Progenitor cell of endocrine pancreas (in vitro differentiated cells): ENCODE data around the gene ATOH1. TPM values are rescaled to one million over a fixed set of nuclear protein-coding genes. Genes with fewer than 3 reads are reported as not detected.

Experiments used
- DNase-seq: peaks from one replicate; pipeline ENCODE4 v3.0.0; 2021; ENCODE audit warnings: low spot score; ENCODE audit not compliant: unreplicated experiment
- H3K27ac Mint-ChIP-seq: 2 replicates; pipeline ENCODE4 v1.8.0; 2021; ENCODE audit warnings: mild to moderate bottlenecking, moderate library complexity, mixed read lengths
- H3K27me3 Mint-ChIP-seq: 2 replicates; pipeline ENCODE4 v1.8.0; 2021; ENCODE audit warnings: mixed read lengths
- H3K36me3 Mint-ChIP-seq: 2 replicates; pipeline ENCODE4 v1.8.0; 2022; ENCODE audit warnings: mixed read lengths; ENCODE audit not compliant: insufficient read depth
- H3K4me1 Mint-ChIP-seq: 2 replicates; pipeline ENCODE4 v1.8.0; 2021; ENCODE audit warnings: low read depth, mixed read lengths
- H3K4me3 Mint-ChIP-seq: 2 replicates; pipeline ENCODE4 v1.8.0; 2021; ENCODE audit warnings: low read depth, mild to moderate bottlenecking, moderate library complexity, mixed read lengths
- H3K9me3 Mint-ChIP-seq: 2 replicates; pipeline ENCODE4 v1.8.0; 2021; ENCODE audit warnings: low read depth, mixed read lengths
- CTCF ChIP-seq: fragments of 200-600 bp; sonication (generic); IDR thresholded peaks from one replicate; pipeline ENCODE4 v1.5.0; 2021; ENCODE audit warnings: antibody characterized with exemption, mild to moderate bottlenecking; ENCODE audit not compliant: unreplicated experiment
- total RNA-seq: library from RNA; stranded (reverse); gene quantifications from 2 replicates; pipeline ENCODE4 v1.2.1, GENCODE V29; 2021

Gene ATOH1
- total RNA-seq, 1 donor from 2014 or later = not detected

DNA sequence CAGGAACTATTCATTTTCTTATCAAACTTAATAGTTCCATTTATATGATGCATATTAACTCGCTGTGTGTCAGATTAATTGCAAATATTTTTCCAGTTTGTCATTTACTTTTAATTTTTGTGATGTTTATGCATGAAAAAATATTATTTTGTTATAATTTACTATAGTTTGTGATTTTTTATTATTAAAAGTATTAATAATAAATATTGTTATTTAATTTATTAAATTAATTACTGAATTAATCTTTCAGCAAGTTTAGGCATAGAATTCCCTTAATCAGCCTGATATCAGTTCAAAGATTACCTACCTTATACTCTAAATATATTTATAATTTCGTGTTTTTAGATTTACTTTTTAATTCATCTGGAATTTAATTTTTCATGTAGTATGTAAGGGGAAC, 15.5 kb upstream of the ATOH1 start:
- TF ChIP-seq CTCF = no peak
- Mint-ChIP-seq H3K27ac (no peak overlapping the region), H3K4me3 (no peak overlapping the region), H3K9me3 (no peaks in the 10 kb centered on the region), H3K4me1 (no peaks in the 10 kb centered on the region), H3K27me3 (peaks cover 16% of the 10 kb centered on the region), H3K36me3 (no peaks in the 10 kb centered on the region)
- DNase-seq = no peak

DNA sequence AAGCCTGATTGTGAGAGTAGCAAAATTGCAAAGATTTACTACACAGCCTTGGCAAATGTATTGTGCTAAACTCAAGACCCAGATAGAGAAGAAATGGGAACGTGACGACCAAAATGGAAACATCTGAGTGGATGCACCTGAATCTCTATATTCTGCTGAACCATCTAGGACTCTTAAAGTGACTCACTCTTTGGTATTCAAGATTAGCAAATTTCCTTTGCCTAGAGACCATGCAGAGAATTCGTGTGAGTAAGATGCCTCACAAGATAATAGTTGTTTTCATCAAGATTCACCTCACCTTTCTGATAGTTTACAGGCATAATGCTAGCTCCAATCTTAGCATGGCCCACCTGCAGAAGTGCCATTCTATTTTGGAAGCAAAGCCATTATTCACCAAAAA, 14.4 kb upstream of the ATOH1 start:
- Mint-ChIP-seq H3K27ac (no peak overlapping the region), H3K9me3 (no peaks in the 10 kb centered on the region), H3K4me3 (no peak overlapping the region), H3K27me3 (peaks cover 21% of the 10 kb centered on the region), H3K4me1 (no peaks in the 10 kb centered on the region), H3K36me3 (no peaks in the 10 kb centered on the region)
- no peak for TF ChIP-seq CTCF
- DNase-seq = no peak

GRCh38 chr4:93814722-93815121, 13.8 kb upstream of the ATOH1 start:
- no peaks in the 10 kb centered on the region for H3K9me3 Mint-ChIP-seq
- no peak overlapping the region for H3K27ac Mint-ChIP-seq
- no peaks in the 10 kb centered on the region for H3K36me3 Mint-ChIP-seq
- H3K4me3 Mint-ChIP-seq = no peak overlapping the region
- TF ChIP-seq CTCF = no peak
- H3K27me3 Mint-ChIP-seq = peaks cover 21% of the 10 kb centered on the region
- no peaks in the 10 kb centered on the region for H3K4me1 Mint-ChIP-seq
- no peak for DNase-seq

GRCh38 chr4:93825551-93826216, 2.9 kb upstream of the ATOH1 start:
- Mint-ChIP-seq H3K9me3 (no peaks in the 10 kb centered on the region), H3K4me1 (peaks cover 13% of the 10 kb centered on the region), H3K27me3 (peaks cover 74% of the 10 kb centered on the region), H3K27ac (no peak overlapping the region), H3K4me3 (no peak overlapping the region), H3K36me3 (no peaks in the 10 kb centered on the region)
- TF ChIP-seq CTCF = no peak
- DNase-seq = no peak

GRCh38 chr4:93827272-93827947, 1.1 kb upstream of the ATOH1 start:
- Mint-ChIP-seq H3K4me3 (peak overlapping the region; percentile 71), H3K4me1 (peaks cover 23% of the 10 kb centered on the region), H3K36me3 (no peaks in the 10 kb centered on the region), H3K27ac (no peak overlapping the region), H3K9me3 (no peaks in the 10 kb centered on the region), H3K27me3 (peaks cover 87% of the 10 kb centered on the region)
- DNase-seq = no peak
- TF ChIP-seq CTCF = no peak
